ENCODE data around the gene SCAI.

SCAI gene

DNA sequence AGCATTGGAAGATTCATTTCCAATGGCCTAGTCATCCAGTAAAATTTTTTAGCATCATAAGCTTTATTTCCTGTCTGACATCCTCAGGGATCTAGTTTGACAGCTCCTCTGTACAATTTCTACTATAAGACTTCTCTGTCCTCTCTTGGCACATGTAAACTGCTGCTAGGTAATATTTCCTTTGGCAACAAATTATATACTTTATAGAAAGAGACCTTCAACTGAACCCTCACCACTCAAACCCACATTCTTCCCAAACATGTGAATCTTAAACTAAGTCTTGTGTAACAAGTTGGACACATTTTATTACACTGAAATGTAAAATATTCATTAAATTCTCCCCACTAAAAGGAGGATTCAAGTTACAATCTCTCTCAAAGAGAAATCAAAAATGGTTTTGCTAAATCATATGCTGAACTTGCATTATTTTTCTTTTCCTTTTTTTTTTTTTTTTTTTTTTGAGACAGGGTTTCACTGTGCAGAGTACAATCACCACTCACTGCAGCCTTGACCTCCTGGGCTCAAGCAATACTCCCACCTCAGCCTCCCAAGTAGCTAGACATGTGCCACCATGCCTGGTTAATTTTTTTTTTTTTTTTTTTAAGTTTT lies 36.9 kb downstream of the SCAI start:
- no peak for TF ChIP-seq CTCF (IDR thresholded peaks at IDR 0.05; ENCODE audit: insufficient read depth, low read length, poor library complexity, severe bottlenecking)
- DNase-seq (ENCODE audit: extremely low read depth, insufficient read length), result no peak
- Histone ChIP-seq H3K27me3 (replicated peaks; ENCODE audit: control insufficient read depth, insufficient read depth, low read length) (no peaks in the 10 kb centered on the region), H3K36me3 (ENCODE audit: control insufficient read depth, insufficient read depth, low read length) (no peaks in the 10 kb centered on the region), H3K4me3 (replicated peaks; ENCODE audit: low read depth, low read length) (no peak overlapping the region)

GRCh38 chr9:125103770-125104460 lies 39.4 kb downstream of the SCAI start:
- Histone ChIP-seq H3K36me3 (ENCODE audit: control insufficient read depth, insufficient read depth, low read length) (no peaks in the 10 kb centered on the region), H3K27me3 (replicated peaks; ENCODE audit: control insufficient read depth, insufficient read depth, low read length) (no peaks in the 10 kb centered on the region), H3K4me3 (replicated peaks; ENCODE audit: low read depth, low read length) (no peak overlapping the region)
- no peak for DNase-seq (ENCODE audit: extremely low read depth, insufficient read length)
- TF ChIP-seq CTCF (IDR thresholded peaks at IDR 0.05; ENCODE audit: insufficient read depth, low read length, poor library complexity, severe bottlenecking), result no peak

DNA sequence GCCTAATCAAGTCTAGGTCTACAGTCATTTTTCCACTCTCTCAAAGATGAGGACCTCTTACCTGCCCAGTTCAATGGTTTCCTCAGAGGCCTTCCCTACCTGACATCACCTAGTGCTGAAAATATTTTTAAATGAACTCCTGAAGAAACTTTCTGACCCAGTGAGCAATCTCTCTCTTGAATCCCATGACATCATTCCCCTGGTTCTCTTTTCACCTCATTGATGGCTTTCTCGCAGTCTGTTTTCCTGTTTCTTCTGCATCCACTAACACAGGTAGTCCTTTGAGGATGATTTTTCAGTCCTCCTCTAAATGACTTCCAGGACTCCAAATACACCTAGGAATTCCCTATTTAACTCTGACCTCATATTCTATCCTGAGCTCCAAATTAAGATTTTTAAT lies 40.3 kb downstream of the SCAI start:
- Histone ChIP-seq H3K36me3 (ENCODE audit: control insufficient read depth, insufficient read depth, low read length) (no peaks in the 10 kb centered on the region), H3K27me3 (replicated peaks; ENCODE audit: control insufficient read depth, insufficient read depth, low read length) (no peaks in the 10 kb centered on the region), H3K4me3 (replicated peaks; ENCODE audit: low read depth, low read length) (no peak overlapping the region)
- TF ChIP-seq CTCF (IDR thresholded peaks at IDR 0.05; ENCODE audit: insufficient read depth, low read length, poor library complexity, severe bottlenecking), result no peak
- no peak for DNase-seq (ENCODE audit: extremely low read depth, insufficient read length)

- H3K4me3 ChIP-seq (replicated peaks; ENCODE audit: low read depth, low read length), result no peak overlapping the region
- no peak for TF ChIP-seq CTCF (IDR thresholded peaks at IDR 0.05; ENCODE audit: insufficient read depth, low read length, poor library complexity, severe bottlenecking)
- DNase-seq (ENCODE audit: extremely low read depth, insufficient read length), result no peak
- H3K36me3 ChIP-seq (ENCODE audit: control insufficient read depth, insufficient read depth, low read length), result no peaks in the 10 kb centered on the region
- no peaks in the 10 kb centered on the region for H3K27me3 ChIP-seq (replicated peaks; ENCODE audit: control insufficient read depth, insufficient read depth, low read length)
Observed at GRCh38 chr9:125100822-125101221, 42.5 kb downstream of the SCAI start.

DNA sequence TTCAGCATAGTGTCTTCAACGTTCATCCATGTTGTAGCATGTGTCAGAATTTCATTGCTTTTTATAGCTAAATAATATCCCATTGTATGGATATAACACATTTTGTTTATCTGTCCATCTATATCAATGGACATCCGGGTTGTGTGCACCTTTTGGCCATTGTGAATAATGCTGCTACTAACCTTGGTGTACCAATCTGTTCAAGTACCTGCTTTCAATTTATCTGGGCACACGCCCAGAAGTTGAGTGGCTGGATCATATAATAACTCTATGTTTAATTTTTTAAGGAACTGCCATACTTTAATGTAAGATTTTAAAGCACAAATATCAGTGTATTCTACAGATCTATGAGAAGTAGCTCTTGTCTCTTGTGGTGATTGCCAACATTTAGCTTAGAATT lies 43.5 kb downstream of the SCAI start:
- H3K27me3 ChIP-seq (replicated peaks; ENCODE audit: control insufficient read depth, insufficient read depth, low read length), result no peaks in the 10 kb centered on the region
- DNase-seq (ENCODE audit: extremely low read depth, insufficient read length), result no peak

More for the DNA sequence above, 43.5 kb downstream of the SCAI start:
- Histone ChIP-seq H3K4me3 (replicated peaks; ENCODE audit: low read depth, low read length) (no peak overlapping the region), H3K36me3 (ENCODE audit: control insufficient read depth, insufficient read depth, low read length) (no peaks in the 10 kb centered on the region)
- TF ChIP-seq CTCF (IDR thresholded peaks at IDR 0.05; ENCODE audit: insufficient read depth, low read length, poor library complexity, severe bottlenecking), result no peak

All from GM06990 (cell line).